CD4-positive, alpha-beta T cell treated with Interleukin-21 for 1 hour (primary cell): ENCODE measurements around the gene EEF2.

Experiments used
- DNase-seq: peaks from one replicate; pipeline ENCODE4 v3.0.0-alpha.2; 2020

The EEF2 gene

DNA sequence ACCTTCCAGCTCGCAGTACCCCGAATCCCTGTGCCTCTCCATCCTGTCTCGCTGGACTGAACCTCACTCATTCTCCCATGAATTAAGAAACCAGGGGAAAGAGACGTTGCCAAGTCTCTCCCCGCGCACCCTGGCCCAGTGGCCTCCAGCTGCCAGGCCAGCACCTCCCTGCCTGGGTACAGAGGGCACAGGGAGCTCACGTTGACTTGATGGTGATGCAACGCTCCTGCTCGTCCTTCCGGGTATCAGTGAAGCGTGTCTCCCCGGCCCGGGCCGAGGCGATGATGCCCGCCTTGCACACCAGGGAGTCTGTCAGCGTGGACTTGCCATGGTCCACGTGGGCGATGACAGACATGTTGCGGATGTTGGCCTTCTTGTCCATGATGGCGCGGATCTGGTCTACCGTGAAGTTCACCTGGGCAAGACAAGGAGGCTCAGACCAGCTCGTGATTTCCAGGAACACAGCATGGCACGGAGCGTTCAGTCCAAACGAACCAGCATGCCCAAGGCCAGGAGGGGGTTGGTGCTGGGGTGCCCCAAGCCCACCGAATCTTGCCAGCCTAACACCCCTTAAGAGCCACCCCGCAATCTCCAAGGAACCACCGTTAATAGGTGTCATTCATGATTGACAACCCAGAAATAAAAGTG, 1.2 kb downstream of the EEF2 start:
- peak; percentile 25 for DNase-seq

DNA sequence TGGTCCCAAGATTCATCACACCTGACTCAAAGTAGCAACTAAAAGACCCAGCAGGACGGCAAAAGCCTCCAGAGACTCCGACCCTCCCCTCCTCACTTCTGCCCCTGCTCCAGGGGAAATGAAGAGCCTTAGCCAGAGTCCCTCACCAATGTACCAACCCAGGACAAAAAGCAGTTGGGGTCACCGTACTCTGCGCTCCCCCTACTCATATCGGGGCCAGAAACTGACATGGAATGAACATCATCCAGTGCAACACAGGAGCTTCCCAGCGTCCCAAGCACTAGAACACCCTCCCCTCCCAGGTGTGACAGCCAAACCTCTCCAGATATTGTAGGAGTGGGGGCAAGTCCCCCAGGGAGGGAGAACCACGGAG, 1.7 kb downstream of the EEF2 start:
- DNase-seq: no peak

DNA sequence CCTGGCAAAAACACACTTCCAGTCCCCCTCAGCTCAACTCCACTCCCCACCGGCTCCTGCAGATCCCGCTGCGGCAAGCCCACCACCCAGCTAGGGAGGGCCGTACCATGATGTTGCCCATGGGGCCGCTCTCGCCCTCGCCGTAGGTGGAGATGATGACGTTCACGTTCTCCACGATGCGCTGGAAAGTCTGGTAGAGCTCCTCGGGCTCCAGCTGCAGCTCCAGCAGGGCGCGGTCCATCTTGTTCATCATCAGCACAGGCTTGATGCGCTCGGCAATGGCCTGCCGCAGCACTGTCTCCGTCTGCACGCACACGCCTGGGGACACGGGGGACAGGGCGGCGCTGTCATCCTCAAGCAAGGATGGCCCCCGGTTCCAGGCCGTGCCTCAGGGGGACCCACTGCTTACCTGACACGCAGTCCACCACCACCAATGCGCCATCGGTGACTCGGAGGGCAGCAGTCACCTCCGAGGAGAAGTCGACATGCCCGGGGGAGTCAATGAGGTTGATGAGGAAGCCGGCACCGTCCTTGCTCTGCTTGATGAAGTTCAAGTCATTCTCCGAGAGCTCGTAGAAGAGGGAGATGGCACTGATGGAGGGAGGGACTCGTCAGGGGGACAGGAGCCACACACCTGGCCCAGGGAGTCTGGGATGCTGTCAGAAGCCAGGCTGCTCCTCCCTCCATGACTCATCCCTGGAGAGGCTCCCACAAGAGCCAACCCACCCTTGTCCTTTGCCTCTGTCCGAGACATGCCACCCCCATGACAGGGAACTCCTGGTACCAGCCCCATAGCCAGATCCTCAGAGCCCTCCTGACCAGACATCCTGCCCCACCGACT, 2.3 kb downstream of the EEF2 start:
- no peak for DNase-seq

DNA sequence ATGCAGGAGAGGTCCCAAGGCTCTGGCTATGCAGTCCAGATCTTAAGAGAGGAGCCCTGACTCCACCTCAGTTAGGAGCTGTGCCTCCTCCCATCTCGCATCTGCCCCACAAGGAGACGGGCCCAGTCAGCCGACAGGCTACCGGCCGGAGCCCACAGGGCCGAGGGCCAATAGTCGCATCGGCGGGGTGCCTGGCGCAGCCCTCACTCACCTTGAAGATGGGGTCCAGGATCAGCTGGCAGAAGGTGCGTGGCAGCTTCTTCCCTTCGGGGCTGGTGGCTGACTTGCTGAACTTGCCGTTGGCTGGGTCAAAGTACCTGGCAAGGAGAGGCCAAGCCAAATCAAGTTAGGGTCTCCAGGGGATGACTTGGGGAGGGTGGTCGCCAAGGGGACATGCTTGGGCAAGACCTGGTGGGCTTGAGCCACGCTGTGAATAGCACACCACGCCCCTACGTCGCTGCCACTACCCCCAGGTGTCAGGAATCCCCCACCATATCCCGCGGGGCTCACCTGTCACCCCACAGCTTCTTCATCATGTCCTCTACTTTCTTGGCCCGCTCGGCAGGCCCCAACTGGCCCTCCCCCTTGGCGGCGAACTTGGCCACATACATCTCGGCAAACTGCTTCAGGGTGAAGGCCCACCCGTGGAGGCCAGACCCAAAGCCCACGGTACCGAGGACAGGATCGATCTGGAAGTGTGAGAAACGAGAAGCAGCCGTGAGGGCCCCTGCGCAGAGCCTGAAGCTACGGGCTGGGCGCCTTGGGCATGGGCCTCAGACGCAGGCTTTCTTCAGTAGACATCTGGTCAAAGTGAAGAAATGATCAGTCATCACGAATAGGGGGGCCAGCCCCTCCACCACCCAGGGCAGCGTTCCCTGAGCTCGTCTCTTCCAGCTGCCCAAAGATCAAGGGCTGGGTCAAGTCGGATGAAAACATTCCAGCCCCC, 3.3 kb downstream of the EEF2 start:
- no peak for DNase-seq

DNA sequence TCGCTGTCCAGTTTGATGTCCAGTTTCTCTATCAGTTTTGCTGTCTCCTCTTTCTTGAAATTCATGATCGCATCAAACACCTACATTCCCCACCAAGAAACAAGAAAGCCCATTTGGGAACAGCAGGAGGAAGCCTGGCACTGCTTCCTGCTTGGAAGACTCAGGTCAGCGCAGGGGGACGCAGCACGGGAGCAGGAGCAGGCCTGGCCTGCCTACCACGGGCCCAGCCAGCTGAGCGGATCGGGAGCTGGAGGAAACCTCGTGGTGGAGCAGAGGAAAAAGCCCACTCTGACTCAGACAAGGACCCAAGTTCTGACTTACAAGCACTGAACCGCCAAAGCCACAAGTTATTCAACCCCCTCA, 3.9 kb downstream of the EEF2 start:
- no peak for DNase-seq

DNA sequence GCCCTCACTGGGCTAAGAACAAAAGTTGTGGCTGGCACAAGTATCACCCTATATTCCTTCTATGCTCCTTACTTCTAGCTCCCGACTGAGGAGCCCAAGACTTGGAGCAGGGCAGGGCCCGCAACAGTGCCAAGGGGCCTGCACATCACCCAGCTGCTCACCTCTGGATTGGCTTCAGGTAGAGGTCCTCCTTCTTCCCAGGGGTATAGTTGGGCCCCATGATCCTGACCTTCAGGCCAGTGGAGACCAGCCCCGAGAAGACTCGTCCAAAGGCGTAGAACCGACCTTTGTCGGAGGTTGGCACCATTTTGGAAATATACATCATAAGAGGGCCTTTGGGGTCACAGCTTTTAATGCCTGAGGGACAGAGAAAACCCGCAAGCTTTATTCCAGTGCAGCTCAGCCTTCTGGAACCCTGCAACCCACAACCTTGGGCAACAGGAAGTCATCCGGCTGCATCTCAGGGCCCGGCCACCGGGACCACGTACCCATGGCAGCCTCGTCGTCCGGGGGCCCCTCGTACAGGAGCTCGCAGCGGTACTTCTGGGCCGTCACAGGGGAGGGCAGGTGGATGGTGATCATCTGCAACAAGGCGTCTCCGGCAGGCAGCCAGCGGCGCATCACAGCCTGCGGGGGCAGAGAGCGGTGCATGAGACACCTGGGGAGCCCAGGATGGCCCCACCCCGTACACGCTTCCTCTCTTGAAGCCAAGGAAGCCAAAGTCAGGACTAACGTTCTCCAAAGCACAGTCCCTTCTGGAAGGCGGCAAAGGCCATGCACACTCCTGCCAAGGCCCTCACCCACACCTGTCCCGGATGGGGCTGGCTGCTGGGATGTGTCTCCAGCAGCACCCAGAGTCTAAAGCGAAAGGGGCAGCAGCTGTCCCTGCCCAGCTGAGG, 4.7 kb downstream of the EEF2 start:
- no peak for DNase-seq

DNA sequence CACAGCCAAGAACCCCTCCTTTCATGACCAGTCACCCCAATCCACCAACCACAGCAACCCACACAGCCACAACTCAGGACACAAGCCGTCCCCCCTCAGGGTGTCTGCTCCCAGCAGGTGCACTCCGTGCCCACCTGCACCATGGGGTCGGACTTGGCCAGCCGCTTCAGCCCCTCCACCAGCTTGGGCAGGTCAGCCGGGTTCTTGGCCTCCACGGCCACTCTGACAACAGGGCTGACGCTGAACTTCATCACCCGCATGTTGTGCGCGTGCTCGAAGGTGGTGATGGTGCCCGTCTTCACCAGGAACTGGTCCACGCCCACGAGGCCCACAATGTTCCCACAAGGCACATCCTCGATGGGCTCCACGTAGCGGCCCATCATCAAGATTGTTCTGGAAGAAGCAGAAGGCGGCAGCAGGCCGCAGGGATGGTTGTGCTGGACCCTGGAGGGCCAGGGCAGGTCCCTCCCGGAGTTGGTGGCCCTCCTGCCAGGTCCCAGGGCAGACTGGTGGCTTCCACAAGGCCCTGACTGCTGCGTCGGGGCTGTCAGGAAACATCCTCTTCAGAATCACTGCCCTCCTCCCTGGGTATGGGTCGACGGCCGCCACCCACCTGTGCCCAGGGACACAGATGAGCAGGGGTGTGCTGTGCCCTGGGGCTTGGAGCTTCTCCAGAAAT, 5.5 kb downstream of the EEF2 start:
- no peak for DNase-seq

DNA sequence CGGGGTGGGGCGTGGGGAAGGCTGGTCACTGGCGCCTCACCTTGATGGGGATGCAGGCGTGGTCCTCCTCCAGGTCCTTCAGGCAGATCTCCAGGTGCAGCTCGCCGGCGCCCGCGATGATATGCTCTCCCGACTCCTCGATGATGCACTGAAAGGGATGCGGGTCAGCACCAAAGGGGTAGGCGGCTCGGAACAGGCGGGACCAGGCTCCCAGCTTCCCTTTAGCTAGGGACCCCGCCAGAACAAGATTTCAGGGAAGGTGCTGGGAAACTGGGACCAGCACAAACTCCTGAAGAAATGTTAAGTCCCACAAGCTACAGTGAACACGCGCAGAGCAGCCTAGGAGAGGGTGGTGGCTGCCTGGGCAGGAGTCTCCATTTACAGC, 6.0 kb downstream of the EEF2 start:
- no peak for DNase-seq

DNA sequence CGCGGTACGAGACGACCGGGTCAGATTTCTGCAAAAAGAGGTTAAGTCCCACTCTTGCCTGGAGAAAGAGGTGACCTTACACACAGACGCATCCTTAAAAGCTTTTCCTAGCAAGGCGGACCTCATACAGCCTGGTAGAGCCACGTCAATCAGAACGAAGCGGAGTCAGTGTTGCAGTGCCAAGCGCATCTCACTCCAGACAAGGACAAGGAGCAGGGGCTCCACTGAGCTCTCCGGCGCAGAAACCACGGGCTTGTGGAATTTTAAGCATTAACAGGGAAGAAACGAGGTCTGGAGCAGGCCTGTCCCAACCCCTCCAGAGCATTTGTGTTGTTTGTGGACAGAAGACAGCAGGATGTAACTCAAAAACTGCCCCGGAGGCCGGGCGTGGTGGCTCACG, 7.1 kb downstream of the EEF2 start:
- no peak for DNase-seq

DNA sequence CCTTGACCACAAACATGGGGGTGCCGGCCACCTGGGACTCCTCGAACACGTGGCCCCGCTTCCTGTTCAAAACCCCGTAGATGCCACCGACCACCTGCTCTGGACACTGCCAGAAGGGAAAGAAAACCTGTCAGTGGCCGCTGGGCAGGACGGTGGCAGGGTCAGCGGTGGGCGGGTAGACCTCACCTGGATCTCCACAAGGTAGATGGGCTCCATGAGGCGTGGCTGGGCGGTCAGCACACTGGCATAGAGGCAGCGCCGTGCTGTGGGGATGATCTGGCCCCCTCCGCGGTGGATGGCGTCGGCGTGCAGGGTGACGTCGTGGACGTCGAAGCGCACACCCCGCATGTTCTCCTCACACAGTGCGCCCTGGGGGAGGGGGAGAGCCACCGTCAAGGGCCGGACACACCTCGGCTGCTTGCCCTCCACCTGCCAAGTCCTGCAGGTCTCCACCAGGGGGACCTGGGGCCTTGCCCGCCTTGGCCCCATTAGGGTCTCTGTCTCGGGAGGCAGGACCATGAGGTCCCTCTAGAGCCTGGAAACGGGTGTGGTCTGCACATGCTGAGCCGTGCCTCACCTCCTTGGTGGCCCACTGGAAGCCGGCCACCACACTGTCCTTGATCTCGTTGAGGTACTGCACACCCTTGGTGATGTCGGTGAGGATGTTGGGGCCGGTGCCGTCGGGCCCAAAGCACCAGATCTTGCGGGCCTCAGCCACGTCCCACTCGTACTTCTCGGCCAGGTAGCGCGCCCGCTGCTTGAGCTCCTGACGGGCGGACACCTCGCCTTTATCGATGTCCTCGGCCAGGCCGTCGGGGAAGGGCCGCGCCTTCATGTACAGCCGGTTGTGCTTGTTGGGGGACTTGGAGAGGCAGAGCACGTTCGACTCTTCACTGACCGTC, 7.8 kb downstream of the EEF2 start:
- DNase-seq: peak; percentile 23

DNA sequence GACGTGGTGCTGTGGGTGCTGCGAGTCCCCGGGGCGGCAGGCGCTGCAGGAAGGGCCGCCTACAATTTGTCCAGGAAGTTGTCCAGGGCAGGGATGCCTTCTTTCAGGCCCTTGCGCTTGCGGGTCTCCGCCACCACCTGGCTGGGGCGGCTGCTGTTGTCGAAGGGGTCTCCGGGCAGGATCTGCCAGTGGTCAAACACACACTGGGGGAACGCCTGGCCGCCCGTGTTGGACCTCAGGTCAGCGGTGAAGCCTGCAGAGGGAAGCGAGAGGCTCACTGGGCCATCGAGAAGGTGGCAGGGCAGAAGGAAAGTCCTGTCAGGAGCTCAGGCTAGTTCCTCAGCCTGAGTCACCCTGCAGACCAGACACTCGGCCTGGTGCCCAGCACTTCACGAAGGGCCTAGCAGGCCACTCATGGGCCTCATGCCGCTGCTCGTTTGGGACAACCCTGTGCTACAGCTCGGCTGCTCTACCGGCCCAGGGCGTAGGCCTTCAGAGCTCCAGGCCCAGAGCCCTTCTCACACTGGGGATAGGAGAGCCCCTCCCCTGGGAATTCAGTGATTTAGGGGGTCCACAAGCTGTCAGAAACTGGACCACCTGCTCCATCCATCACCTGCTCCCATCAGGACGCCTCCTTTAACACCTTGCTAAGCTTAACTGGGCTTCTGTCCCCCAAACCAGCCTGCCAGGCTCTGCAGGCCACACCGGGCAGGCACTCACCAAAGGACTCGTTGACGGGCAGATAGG, 8.6 kb downstream of the EEF2 start:
- DNase-seq: peak; percentile 23

DNA sequence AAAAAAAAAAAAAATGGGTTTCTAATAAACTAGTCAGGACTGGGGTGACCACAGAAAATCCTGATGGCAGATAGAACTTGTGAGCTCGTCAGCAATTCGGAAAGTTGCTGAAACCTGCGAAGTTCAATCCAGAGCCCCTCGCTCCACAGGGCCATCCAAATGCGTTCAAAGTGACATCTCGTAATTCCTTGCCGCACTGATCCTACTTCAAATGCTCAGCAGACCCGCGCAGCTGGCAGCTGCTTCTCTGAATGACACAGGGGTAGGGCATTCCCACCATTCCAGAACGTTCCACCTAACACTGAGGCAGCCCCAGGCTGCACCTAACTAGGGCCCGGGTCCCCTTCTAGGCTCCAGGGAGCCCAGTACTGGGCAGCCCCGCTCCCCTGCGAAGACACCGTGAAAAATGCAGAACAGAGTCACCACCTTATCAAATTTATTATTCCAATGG, 9.6 kb downstream of the EEF2 start:
- DNase-seq: no peak

DNA sequence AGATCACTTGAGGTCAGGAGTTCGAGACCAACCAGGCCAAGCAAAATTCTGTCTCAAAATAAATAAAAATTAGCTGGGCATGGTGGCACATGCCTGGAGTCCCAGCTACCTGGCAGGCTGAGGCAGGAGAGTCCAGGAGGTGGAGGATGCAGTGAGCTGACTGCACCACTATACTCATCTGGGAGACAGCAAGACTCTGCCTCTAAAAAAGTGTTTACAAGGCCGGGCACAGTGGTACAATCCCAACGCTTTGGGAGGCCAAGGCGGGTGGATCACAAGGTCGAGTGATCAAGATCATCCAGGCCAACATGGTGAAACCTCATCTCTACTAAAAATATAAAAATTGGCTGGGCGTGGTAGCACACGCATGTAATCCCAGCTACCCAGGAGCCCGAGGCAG, 10.1 kb downstream of the EEF2 start:
- no peak for DNase-seq

DNA sequence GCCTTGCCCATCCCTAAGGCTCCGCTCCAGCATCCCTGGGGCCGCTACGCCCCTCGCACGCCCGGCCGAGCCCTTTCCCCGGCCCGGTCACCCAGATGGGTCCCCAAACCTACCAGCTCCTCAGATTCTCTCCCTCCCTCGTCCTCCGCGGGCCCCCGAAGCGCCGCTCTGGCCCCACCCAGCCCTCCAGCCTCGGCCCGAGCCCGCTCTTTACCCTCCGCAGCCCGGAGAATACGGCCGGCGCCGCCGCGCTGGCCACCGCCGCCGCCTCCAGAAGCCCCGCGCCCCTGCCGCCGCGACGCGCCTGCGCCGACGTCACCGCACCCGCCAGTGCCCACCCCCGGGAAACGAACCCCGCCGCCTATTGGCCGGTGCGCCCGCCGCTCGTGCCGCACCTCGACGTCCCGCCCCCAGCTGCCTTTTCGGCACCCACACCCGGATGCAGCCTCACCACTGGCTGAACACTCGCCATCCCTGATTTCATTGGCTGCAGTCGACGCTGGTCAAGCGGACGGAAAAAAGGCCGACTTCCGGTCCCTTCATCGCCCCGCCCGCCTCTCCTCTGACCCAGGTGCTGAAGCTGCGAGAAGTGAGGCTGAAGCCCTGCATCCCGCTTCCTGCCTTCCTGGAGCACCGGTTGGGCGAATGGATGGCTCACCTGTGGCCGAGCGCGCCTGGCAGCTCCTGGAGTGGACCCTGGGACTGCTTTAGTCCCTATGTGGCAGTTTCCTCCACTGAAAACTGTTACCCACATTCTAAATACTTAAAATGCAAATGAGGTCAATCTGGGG, 14.3 kb downstream of the EEF2 start, which contains the start of gene DAPK3:
Gene DAPK3, minus strand, starts transcription at position 292 of the 791 bp plus-strand sequence. CDS start 1,364 bp downstream, outside the sequence.
- peak; percentile 92 for DNase-seq

DNA sequence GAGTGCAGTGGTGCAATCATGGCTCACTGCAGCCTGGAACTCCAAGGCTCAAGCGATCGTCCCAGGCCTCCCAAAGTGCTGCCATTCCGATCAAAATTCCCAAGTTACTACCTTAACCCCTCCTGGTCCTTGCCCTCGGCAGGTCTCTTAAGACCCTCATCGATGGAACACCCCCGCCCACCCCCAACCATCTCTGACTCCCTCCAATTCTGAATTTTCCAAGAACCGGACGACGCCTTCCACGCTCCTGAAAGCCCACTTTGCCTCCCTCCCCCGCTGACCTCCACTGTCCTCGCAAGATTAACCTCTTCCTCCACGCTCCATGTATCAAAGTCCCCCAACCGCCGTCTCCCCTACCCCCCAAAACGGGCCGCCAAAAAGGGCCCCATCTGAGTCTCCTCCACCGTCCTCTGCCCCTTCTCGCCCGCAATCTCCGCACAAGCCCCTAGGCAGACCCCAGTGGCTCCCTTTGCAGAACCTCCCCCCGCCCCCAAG, 14.9 kb downstream of the EEF2 start:
- DNase-seq: no peak

DNA sequence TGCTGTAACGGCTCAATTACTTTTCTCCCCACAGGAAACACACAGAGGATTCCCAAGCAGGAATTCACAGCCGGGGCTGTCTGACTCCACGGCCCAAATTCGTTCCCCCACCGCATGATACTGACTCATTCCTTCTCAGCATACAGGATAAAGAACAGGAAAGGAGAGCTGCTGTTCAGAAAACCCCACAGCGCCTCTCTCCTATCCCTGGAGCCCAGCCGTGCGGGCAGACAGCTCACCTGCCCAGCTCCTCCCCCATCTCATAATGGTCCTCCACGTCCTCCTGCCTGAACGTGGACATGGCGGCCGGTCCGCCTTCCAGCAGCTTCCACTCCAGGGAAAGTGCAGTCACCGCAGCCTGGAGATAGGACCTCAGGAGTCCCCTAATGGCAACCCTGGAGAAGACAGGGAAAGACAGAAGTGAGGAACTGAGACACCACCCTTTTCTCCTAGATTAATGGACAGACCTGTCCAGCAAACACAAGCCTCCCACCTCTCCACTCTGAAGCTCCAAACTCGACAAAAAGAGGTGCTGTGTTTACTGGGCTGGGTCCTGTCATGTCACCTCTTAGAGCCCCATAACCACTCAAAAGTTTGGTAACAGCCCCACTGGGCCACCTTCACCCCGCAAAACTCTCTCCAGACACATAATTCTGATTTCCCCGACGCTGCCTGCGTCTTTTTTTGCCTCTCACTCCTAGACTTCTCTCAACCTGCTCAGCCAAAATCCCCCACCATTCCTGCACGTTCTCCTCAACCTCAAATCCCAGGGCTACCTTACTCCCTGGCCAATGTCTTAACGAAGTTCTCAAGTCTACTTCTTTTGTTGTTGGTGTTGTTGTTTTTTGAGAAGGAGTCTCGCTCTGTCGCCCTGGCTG, 15.6 kb downstream of the EEF2 start:
- no peak for DNase-seq

DNA sequence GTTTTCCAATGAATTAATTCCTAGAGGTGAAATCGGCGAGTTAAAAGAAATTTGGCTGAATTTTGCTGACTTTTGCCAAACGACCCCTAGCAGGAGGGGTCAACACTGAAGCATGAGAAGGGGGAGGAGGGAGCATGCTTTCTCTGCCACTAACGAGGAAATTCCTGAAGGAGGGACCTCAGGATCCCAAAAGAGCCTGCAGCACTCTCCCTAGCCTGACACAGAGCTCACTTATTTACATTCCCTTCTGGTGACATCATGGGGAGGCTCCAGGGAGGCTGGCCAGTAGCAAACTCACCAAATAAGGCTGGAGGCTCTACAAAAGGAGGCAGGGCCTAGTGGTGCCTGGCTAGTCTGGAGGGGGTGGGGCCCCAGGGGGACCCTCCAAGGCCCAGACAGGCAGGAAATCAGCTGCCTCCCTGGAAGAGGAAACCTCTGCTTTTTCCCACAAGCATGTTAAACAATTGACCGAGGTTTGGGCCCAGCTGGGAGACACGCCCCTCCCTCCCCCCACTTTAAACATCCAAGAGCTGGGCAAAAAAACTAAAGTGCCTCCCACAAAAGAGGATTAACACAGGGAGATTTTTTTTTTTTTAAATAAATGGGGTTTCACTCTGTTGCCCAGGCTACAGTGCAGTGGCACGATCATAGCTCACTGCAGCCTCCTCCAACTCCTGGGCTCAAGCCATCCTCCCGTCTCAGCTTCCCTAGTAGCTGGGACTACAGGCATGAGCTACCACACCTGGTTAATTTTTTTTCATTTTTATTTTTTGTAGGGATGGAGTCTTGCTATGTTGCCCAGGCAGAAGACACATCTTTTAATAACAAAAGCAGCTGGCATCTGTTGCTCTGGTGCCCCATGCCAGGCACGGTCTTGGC, 16.5 kb downstream of the EEF2 start:
- DNase-seq: no peak
